Measurements from ENCODE around the gene RASA2.
"Not testable (repeated sequence)": the region's sequence is repeated elsewhere in the genome, so short reads cannot be mapped to it uniquely, and the experiment has no call there.

RASA2 gene

DNA sequence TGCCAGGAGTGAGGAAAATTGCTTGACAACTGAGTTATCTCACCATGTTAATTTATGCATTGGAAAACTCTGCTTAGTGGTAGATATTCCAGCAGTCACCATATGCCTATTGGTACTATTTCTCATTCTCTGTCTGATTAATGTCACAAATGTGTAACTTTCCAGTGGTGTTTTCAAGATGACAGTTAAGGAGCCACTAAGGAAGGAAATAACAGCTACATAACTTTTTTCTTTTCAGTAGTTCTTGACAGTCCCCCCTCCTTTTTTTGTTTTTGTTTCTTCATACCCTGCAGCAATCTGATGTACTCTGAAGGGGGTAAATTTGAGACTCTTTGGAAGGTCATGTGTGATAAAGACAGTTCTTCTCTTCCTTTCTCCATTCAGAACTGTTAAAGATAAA is 13.1 kb downstream of the RASA2 start:
- no peak for DNase-seq

DNA sequence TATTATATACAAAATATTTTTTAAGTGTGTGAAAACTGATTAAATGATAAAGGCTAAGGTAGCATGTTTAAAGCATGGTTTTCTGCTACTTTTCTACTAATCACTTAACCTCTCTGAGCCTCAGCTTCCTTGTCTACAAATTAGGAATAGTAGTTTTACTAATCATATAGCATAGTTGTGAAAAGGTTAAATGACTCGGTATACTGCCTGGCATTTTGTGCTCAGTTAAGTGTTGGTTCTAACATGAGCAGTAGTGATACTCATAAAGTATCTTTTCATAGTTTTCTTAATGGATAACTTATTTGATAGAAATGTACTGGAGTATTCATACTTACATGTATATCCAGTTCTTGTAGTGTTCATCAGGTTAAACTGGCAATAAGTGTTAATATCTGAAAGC is 13.6 kb downstream of the RASA2 start:
- no peak for DNase-seq

DNA sequence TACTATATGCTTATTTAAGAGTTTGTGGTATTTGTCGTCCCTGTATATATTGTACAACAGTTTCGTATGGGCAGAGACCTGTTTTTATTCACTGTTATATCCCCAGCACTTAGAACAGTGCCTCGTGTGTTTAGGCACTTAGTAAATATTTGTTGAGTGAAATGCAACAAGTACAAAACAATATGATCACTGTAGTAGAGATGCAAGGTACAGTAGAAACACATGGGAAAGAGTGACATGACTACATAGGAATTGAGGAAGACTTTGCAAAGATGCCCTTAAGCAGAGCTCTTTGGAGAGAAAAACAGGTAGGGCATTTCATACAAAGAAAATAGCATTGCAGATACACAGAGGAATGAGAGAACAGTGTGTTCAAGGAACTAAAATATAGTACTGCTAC is 18.3 kb downstream of the RASA2 start:
- no peak for DNase-seq

DNA sequence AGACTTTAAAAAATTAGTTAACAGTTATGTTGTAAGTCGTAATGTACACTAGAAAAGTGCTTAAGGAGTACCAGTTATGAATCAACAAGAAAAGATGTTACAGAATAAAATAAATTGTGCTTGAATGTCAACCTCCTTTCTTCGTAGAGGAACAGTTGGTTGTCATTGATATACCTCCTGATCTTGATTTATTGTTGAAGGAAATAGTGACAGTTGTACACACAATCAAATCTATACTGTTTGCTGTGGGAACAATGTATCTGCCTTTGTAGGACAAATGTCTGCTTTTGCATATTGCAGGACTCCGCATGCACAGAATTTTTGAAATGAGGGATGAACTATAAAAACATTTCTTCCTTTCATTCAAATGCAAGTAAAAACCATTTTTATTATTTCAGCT is 19.2 kb downstream of the RASA2 start:
- no peak for DNase-seq

DNA sequence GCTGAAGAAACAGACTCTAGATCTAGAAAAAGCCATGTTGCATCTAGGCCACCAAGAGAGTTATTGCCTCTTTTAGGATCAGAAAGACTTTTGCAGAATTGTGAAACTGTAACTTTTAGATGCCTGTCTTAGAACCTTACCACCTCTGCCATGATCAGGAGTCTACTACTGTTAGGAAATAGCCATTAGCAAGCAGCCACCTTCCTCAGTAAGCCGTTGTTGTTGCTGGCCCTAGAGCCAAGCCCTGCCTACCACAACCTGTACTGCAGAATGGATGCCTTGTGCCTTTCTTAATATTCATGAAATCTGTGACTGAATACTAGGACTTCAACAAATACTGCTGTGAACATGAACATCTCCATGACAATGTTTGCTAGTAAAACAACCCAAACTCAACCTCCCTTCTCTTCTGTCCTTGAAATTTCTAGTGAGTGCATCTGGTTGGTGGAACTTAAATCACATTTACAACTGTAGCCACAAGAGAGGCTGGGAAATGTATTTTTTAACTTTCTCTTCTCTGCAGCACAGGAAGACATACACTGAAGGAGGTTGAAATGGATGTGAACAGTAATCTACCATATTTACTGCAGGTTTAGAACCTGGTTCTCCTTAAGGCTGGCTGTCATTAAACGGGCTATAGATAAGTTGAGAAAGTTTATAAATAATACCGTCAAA is 20.7 kb downstream of the RASA2 start:
- DNase-seq: no peak

GRCh38 chr3:141508067-141508436 is 21.2 kb downstream of the RASA2 start:
- no peak for DNase-seq

GRCh38 chr3:141511361-141511760 is 24.5 kb downstream of the RASA2 start:
- no peak for DNase-seq

- no peak for DNase-seq
These were observed 27.6 kb downstream of the RASA2 start for GRCh38 chr3:141514382-141514781.

DNA sequence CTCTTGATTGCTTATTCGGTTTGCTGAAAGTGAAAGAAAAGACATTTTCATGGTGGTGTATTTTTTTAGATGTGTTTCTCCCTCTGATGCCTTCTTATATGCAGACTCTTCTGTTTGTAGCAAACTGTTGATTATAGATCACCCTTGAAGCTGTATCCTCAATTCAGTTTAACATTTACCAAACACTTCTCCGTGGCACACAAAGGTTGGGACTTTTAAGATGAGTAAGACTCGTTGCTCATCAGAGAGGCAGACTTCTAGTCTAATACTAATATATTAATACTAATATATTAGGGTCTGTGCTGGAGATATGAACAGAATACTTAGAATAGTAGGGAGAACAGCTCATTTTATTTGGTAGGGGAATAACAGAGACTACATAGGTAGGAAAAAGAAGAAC is 32.8 kb downstream of the RASA2 start:
- DNase-seq: no peak

DNA sequence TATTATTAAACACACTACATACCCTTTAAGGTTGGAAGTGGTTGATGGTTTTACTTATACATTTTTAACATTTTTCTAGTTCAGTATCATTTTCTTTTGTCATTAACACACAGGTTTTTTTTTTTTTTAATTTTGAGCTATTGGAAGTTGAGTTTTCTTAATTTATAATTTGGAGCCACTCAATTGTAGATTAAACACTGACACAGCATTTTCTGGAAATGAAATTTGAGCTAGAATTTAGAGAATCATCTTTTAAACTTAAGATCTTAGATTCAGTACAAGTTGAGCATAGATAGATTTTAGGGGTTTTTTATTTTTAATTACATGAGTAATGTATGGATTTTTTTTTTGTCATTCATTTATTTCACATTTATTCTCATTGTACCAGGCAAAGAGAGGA is 35.0 kb downstream of the RASA2 start:
- DNase-seq: no peak

- DNase-seq: no peak
These were observed 37.0 kb downstream of the RASA2 start for GRCh38 chr3:141523615-141524375.

DNA sequence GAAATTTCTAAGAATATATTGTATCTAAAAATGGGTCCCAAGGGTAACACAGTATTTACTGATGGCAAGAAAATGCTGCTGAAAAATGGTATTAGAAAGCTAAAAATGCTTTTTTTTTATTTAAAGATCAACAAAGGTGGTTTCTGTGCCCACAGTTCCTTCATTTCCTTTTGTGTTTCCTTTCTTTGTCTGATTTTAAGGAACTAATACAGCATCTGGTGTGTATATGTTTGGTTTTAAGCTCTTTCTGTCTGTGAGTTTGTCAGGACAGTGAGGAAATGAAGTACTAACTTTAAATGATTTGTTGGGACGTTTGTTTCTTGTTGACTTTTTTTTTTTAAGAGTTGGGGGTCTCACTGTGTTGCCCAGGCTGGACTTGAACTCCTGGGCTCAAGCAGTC is 38.2 kb downstream of the RASA2 start:
- DNase-seq: no peak

GRCh38 chr3:141525814-141526213 is 39.0 kb downstream of the RASA2 start:
- no peak for DNase-seq

DNA sequence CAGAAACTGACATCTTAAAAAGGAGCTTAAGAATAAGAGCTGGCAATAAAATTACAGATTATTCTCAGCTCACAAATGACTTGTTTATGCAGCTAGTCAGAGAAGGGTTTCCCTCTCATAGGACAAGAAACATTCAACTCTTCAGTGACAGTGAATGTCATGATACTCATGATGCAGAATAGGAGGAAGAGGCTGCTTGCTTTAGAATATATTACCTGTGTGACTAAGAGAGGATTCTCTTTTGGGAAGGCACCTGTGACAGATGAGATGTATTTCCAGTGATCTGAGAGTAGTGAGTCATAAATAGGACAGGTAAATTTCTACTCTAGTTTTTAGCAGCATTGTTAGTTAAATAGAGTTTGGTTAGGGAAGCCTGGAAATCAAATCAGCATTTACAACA is 39.9 kb downstream of the RASA2 start:
- no peak for DNase-seq

DNA sequence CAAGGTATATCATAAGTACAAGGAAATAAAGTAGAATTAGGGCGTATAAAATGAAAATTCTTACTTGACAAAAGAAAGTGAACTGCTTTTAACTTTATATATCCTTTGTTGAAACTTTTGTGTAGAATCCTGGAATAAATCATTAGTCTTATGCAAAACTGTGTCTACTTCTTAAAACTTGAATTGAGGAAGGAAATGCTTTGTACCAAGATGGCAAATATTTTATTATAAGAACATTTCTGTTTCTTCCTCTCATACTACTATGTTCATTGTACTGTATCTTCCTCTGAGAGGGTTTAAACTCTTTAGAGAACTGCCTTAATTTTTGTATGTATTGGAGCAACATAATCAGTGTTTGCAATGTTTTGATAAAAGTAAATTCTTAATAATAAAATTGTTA is 42.0 kb downstream of the RASA2 start:
- DNase-seq: no peak

DNA sequence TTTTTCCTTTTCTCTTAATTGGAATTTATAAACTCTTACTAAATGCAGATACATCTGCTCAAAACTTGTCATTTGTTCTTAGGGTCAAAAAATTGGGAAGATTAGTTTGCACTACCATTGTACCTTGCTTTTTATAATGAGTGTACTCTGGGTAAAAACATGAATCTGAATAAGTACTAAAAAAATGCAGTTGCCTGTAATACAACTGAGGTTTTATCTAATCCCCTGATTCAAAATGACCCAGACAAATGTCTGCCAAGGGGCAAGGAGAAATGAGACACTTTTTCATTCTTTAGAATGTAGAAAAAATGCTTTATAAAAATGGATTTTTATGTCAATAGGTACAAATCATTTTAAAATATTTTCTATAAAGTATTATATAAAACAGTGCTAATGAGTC is 42.4 kb downstream of the RASA2 start:
- DNase-seq: no peak

GRCh38 chr3:141529717-141530414 is 43.0 kb downstream of the RASA2 start:
- DNase-seq: peak; percentile 67

GRCh38 chr3:141530415-141530768 is 43.6 kb downstream of the RASA2 start:
- DNase-seq: no peak

GRCh38 chr3:141532609-141533008 is 45.8 kb downstream of the RASA2 start:
- DNase-seq: no peak

GRCh38 chr3:141536017-141536416 is 49.2 kb downstream of the RASA2 start:
- not testable (repeated sequence) for DNase-seq

GRCh38 chr3:141537856-141538255 is 51.0 kb downstream of the RASA2 start:
- no peak for DNase-seq

DNA sequence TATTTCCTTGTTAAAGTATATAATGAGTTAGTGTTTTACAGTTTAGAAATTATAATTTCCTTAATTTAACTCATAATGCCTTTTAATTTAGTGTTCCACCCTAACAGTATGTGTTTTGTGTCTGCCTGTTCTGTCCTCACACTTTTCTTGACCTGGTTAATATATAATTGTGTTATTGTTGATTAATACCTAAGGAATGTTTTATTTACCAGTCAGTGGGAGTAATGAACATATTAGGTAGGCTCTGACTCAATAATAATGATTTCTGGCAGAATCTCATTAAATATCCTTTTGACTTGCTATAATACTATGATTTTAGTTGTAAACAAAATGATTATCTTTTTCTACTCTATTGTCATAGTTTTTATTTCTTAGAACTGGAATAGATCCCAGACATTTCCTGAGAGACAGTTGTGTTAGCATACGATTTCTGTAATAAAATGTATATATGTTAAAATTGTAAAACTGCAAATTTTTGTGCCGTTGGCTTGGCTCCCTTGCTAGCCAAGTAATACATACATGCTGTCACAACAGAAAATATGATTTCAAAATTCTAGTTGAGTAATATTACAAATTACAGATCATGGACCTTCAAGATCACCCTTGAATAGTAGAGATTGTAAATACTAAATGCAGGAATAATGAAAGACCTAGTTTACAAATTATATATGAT is 51.9 kb downstream of the RASA2 start:
- DNase-seq: no peak

DNA sequence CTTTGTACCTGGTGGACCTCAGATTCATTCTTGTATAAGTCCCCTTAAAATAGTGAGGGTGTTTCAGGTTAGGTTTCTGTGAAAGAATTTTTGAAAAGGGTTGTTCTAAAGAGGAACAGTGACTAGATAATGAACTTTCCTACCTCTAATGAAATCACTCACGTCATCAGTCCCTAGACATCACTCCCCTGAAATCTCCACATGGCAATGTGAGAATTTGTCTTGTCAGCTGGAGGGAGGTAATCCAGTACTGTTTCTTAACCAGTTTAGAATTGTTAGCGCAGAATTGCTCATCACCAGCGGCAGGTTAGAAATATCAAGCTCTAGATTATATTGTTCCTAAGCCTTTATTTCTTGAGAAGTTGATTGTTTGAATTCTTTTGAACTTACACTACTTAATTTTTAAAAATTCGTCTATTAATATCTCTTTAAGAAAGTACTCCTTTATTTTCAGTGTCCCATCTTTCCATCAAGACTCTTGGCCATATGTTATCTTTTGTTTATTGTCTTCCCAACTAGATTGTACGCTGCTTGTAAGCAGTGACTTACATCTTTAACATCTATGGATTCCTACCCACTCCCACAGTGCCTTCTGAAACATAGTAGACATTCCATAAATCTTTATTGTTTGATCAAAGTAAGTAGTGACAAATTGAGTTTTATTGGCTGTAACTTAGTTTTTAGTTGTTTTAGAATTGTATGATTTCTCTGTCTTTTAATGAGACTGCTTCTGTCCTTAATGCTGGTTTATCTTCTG is 52.8 kb downstream of the RASA2 start:
- no peak for DNase-seq
